ENCODE measurements around the gene TIAM1. TPM values are rescaled to one million over a fixed set of nuclear protein-coding genes. Genes with fewer than 3 reads are reported as not detected.

The TIAM1 gene
- total RNA-seq, 4 donors from 2014 or later: 6.5 to 36.4 (median 13.0) TPM

GRCh38 chr21:31347435-31348032 lies 3.5 kb upstream of the TIAM1 start:
- DNase-seq (ENCODE audit: low spot score): no peak
- no peak for TF ChIP-seq CTCF (IDR thresholded peaks at IDR 0.05)
- ATAC-seq (ENCODE audit: low FRiP score): no peak

- TF ChIP-seq CTCF (IDR thresholded peaks at IDR 0.05): no peak
- no peak for ATAC-seq (ENCODE audit: low FRiP score)
- no peak for DNase-seq (ENCODE audit: low spot score)
These were observed 2.3 kb upstream of the TIAM1 start for GRCh38 chr21:31346256-31346821.

GRCh38 chr21:31345136-31345535 lies 1.1 kb upstream of the TIAM1 start:
- DNase-seq (ENCODE audit: low spot score) (no peak), ATAC-seq (ENCODE audit: low FRiP score) (no peak)
- no peak for TF ChIP-seq CTCF (IDR thresholded peaks at IDR 0.05)

GRCh38 chr21:31343030-31343510 lies 991 bp downstream of the TIAM1 start:
- no peak for DNase-seq (ENCODE audit: low spot score)
- no peak for TF ChIP-seq CTCF (IDR thresholded peaks at IDR 0.05)
- ATAC-seq (ENCODE audit: low FRiP score): no peak

GRCh38 chr21:31342348-31342747 lies 1.7 kb downstream of the TIAM1 start:
- TF ChIP-seq CTCF (IDR thresholded peaks at IDR 0.05): no peak
- no peak for DNase-seq (ENCODE audit: low spot score)
- no peak for ATAC-seq (ENCODE audit: low FRiP score)

- no peak for TF ChIP-seq CTCF (IDR thresholded peaks at IDR 0.05)
- no peak for DNase-seq (ENCODE audit: low spot score)
- no peak for ATAC-seq (ENCODE audit: low FRiP score)
These were observed 3.0 kb downstream of the TIAM1 start for GRCh38 chr21:31340942-31341487.

GRCh38 chr21:31340514-31340913 lies 3.5 kb downstream of the TIAM1 start:
- DNase-seq (ENCODE audit: low spot score) (no peak), ATAC-seq (ENCODE audit: low FRiP score) (no peak)
- TF ChIP-seq CTCF (IDR thresholded peaks at IDR 0.05): no peak
